Gastroesophageal sphincter (tissue), 4 donors: Measurements from ENCODE around the gene DNAJC4. TPM values are rescaled to one million over a fixed set of nuclear protein-coding genes. Genes with fewer than 3 reads are reported as not detected.
A peak's percentile ranks its signal among the peaks of the same experiment; 100 is the strongest.

Experiments
- ATAC-seq: fragments of 150-250 bp; one replicate; pipeline ENCODE4 v1.9.1; 2016; ENCODE audit warnings: mild to moderate bottlenecking, moderate library complexity
- H3K27ac ChIP-seq, 4 donors: fragments of 200-600 bp; sonication (generic) in 3 of 4; 1 replicate in 3 of 4; 2 replicates in 1 of 4; pipeline ENCODE4 v1.5.1; 2016 to 2019
- H3K27me3 ChIP-seq: fragments of 200-600 bp; sonication (generic); one replicate; pipeline ENCODE4 v1.5.1; 2019
- H3K36me3 ChIP-seq, 2 donors: fragments of 200-600 bp; sonication (generic); one replicate each; pipeline ENCODE4 v1.5.1; 2019; ENCODE audit warnings: control low read depth in 1 of 2
- H3K4me1 ChIP-seq, 3 donors: fragments of 200-600 bp; sonication (generic); 1 replicate in 2 of 3; 2 replicates in 1 of 3; pipeline ENCODE4 v1.5.1; 2016 to 2019; ENCODE audit warnings: control low read depth in 2 of 3
- H3K4me3 ChIP-seq, 2 donors: fragments of 200-600 bp; sonication (generic); one replicate each; pipeline ENCODE4 v1.5.1; 2019; ENCODE audit warnings: mild to moderate bottlenecking in 1 of 2, moderate library complexity in 1 of 2
- H3K9me3 ChIP-seq, 3 donors: fragments of 200-600 bp; sonication (generic); one replicate each; pipeline ENCODE4 v1.5.1; 2017 to 2019; ENCODE audit warnings: control low read depth in 2 of 3
- CTCF ChIP-seq, 4 experiments: fragments of 200-600 bp in 2 of 4; fragments of 450-650 bp in 2 of 4; sonication (generic) in 1 of 4; IDR thresholded peaks; one replicate each; pipeline ENCODE4 v1.5.1; 2017 to 2019; ENCODE audit warnings: antibody characterized with exemption in 4 of 4, mild to moderate bottlenecking in 2 of 4, moderate library complexity in 2 of 4
- EP300 ChIP-seq: sonication (generic); formaldehyde crosslinking; IDR thresholded peaks from one replicate; pipeline ENCODE4 v1.6.1; 2017; ENCODE audit warnings: antibody characterized with exemption, mild to moderate bottlenecking
- POLR2A ChIP-seq, 2 donors: fragments of 450-650 bp; IDR thresholded peaks; one replicate each; pipeline ENCODE4 v1.6.1; 2017; ENCODE audit warnings: antibody characterized with exemption in 2 of 2, mild to moderate bottlenecking in 2 of 2, moderate library complexity in 1 of 2
- POLR2AphosphoS5 ChIP-seq: sonication (generic); formaldehyde crosslinking; IDR thresholded peaks from one replicate; pipeline ENCODE4 v1.6.1; 2017; ENCODE audit warnings: antibody characterized with exemption
- WGBS, 2 donors: methylation state at CpG; one replicate each; pipeline ENCODE4 v1.1.5; 2018; ENCODE audit warnings: low coverage in 1 of 2; 5-methylcytosine and 5-hydroxymethylcytosine counted together
- total RNA-seq, 4 donors: library from RNA; depleted of rRNA; stranded (reverse); fragments of >200 nt; gene quantifications; one replicate each; pipeline ENCODE4 v1.1.0, GENCODE V29; 2016

The DNAJC4 gene
- total RNA-seq, 4 donors from 2014 or later: 7.1 to 33.5 (median 28.9) TPM

GRCh38 chr11:64269540-64270220 is 39.3 kb downstream of the DNAJC4 start:
- Histone ChIP-seq H3K27me3 (no peaks in the 10 kb centered on the region), H3K36me3 (peaks cover 0 to 27% of the 10 kb centered on the region in 2 donors), H3K4me3 (peak overlapping the region; percentile 70 to 96), H3K4me1 (peaks cover 0 to 38% (median 19%) of the 10 kb centered on the region in 3 donors), H3K9me3 (no peaks in the 10 kb centered on the region), H3K27ac (peak overlapping the region; percentile 91 to 97 (median 94))
- TF ChIP-seq EP300 (no peak), CTCF (IDR thresholded peaks at IDR 0.05) (peak in 3 of 4 experiments; percentile 7 to 37 (median 14)), POLR2AphosphoS5 (peak; percentile 91), POLR2A (IDR thresholded peaks at IDR 0.05) (peak; percentile 48 to 49)
- peak; percentile 92 for ATAC-seq
- WGBS, 2 donors: 7% methylated on average over 3 of the region's 58 CpGs; no CpG with 5 or more reads in 1 of the 2 donors

GRCh38 chr11:64275031-64275800 is 44.9 kb downstream of the DNAJC4 start:
- Histone ChIP-seq H3K4me1 (peaks cover 0 to 15% (median 5%) of the 10 kb centered on the region in 3 donors), H3K27ac (no peak overlapping the region), H3K9me3 (no peaks in the 10 kb centered on the region), H3K27me3 (no peaks in the 10 kb centered on the region), H3K4me3 (no peak overlapping the region), H3K36me3 (peaks cover 0 to 49% of the 10 kb centered on the region in 2 donors)
- 86 to 92% methylated on average over 2 to 5 of the region's 15 CpGs for WGBS, 2 donors
- no peak for TF ChIP-seq EP300
- TF ChIP-seq POLR2AphosphoS5: no peak
- no peak for TF ChIP-seq POLR2A (IDR thresholded peaks at IDR 0.05)
- TF ChIP-seq CTCF (IDR thresholded peaks at IDR 0.05): no peak
- ATAC-seq: no peak

GRCh38 chr11:64275841-64276240 is 45.5 kb downstream of the DNAJC4 start:
- H3K9me3 ChIP-seq: no peaks in the 10 kb centered on the region
- H3K27me3 ChIP-seq: no peaks in the 10 kb centered on the region
- no peak overlapping the region for H3K27ac ChIP-seq
- ATAC-seq: no peak
- peaks cover 0 to 52% of the 10 kb centered on the region in 2 donors for H3K36me3 ChIP-seq
- WGBS, 2 donors: 86% methylated on average over 1 of the region's 2 CpGs; no CpG with 5 or more reads in 1 of the 2 donors
- no peak overlapping the region for H3K4me3 ChIP-seq
- no peak for TF ChIP-seq POLR2AphosphoS5
- TF ChIP-seq CTCF (IDR thresholded peaks at IDR 0.05): no peak
- TF ChIP-seq EP300: no peak
- TF ChIP-seq POLR2A (IDR thresholded peaks at IDR 0.05): no peak
- H3K4me1 ChIP-seq: peaks cover 0 to 15% (median 5%) of the 10 kb centered on the region in 3 donors

DNA sequence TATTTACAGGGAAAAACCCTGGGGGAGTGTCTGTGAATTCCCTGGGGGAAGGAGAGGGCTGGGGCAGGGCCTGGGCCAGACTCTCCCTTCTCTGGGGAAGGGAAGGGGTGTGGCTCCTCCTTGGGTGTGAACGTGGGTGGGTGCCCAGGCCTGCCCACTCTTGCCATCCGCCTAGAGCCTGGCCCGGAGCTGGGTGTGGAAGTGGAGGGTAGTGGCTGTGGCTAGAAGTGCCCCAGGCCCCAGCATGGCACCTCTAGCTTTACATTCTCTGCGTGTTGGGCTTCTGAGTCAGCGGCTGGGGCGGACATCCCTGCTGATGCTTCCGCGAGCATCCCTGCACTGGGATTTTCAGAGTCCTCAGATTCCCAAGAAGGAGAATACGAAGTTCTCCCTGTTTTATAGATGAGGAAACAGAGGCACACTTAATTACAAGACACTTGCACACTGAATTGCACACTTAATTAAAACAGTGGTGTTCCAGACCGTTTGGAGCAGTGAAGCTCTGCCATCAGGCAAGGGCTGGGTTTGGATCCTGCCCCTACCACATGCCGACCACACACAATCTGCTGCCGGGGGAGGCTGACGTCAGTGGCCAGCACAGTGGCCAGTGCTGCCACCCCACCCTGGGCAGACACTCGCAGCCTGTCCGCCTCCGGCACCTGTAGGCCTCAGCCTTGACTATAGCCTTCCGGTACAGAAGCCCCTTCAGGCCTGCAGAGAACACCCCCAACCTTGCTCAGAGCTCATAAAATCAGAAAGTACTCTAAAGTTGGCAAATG is 46.5 kb downstream of the DNAJC4 start:
- no peak for TF ChIP-seq POLR2A (IDR thresholded peaks at IDR 0.05)
- no peak for TF ChIP-seq CTCF (IDR thresholded peaks at IDR 0.05)
- TF ChIP-seq POLR2AphosphoS5: no peak
- no peak for TF ChIP-seq EP300
- no peak for ATAC-seq
- Histone ChIP-seq H3K9me3 (no peaks in the 10 kb centered on the region), H3K4me3 (no peak overlapping the region), H3K27ac (peak overlapping the region in 1 of 4 donors; percentile 15), H3K4me1 (peaks cover 0 to 18% (median 3%) of the 10 kb centered on the region in 3 donors), H3K27me3 (no peaks in the 10 kb centered on the region), H3K36me3 (peaks cover 0 to 62% of the 10 kb centered on the region in 2 donors)
- WGBS, 2 donors: 80% methylated on average over 7 of the region's 17 CpGs; no CpG with 5 or more reads in 1 of the 2 donors
